NT2/D1 (cell line): ENCODE measurements around the gene OPHN1.

Source experiments
- SUZ12 ChIP-seq: IDR thresholded peaks from 2 replicates; pipeline ENCODE4 v1.6.1; 2011; ENCODE audit not compliant: insufficient read length, insufficient read depth; ENCODE audit errors: extremely low read depth
- YY1 ChIP-seq: IDR thresholded peaks from 2 replicates; pipeline ENCODE4 v1.6.1; 2011; ENCODE audit not compliant: insufficient read length, insufficient read depth
- ZNF274 ChIP-seq: IDR thresholded peaks from 2 replicates; pipeline ENCODE4 v1.6.1; 2011; ENCODE audit warnings: mild to moderate bottlenecking, low read depth, low read length

DNA sequence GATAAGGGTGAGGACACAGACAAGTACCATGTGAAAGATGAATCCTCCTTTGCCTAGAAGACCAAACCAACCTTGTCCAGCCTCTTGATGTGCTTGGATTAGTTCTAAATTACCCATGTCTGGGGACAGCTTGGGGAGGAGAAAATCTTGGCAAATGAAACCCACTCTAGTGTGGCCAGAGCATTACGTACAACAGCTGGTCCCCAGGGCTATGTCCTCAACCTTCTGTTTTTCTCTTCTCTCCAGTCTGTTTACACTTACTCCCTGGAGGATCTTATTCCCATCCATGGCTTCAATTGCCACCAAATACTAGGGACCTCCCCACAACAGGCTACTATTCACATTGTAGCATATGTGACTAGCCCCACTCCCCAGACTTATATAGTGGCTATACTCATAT lies 384.5 kb downstream of the OPHN1 start:
- TF ChIP-seq ZNF274 (no peak), YY1 (no peak), SUZ12 (no peak)
